HG03064 (cell line): ENCODE measurements around the gene OXCT1.
A peak's percentile ranks its signal among the peaks of the same experiment; 100 is the strongest.
"Not testable (repeated sequence)": the region's sequence is repeated elsewhere in the genome, so short reads cannot be mapped to it uniquely, and the experiment has no call there.

Source experiments
- ATAC-seq: cut with Tn5 transposase; IDR thresholded peaks from one replicate; pipeline ENCODE4 v1.9.1; 2021; ENCODE audit warnings: low read depth; ENCODE audit not compliant: unreplicated experiment

OXCT1 gene

GRCh38 chr5:41736641-41737040 lies 133.6 kb downstream of the OXCT1 start:
- ATAC-seq, result no peak

- ATAC-seq, result peak; percentile 54
Observed at GRCh38 chr5:41735213-41735612, 135.0 kb downstream of the OXCT1 start.

DNA sequence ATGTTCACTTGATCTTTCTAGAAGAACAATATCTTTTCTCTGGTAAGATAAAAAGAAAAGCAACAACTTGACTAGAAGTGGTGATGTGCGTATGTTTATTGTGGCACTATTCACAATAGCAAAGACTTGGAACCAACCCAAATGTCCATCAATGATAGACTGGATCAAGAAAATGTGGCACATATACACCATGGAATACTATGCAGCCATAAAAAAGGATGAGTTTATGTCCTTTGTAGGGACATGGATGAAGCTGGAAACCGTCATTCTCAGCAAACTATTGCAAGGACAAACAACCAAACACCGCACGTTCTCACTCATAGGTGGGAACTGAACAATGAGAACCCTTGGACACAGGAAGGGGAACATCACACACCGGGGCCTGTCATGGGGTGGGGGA lies 140.8 kb downstream of the OXCT1 start:
- ATAC-seq, result not testable (repeated sequence)

GRCh38 chr5:41728281-41728680 lies 141.9 kb downstream of the OXCT1 start:
- no peak for ATAC-seq

GRCh38 chr5:41722359-41722950 lies 147.8 kb downstream of the OXCT1 start:
- no peak for ATAC-seq

DNA sequence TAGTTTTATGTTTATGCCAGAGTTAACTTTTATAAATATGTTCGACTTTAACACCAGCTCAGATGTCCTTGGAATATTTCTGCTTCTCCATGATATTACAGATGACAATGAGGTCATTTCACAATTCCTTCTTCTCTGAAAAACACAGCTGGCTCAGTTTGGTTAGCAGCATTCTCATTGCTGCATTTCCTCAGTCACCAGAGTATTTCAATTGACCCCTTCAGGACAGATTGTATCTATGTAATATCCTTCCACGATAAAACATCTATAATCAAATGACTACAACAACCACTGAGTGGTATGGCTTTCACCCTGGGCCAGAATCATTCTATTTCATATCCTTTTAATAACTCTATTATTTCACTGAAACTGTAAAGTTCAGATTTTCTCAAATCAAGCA lies 148.7 kb downstream of the OXCT1 start:
- ATAC-seq, result no peak

GRCh38 chr5:41716382-41716781 lies 153.8 kb downstream of the OXCT1 start:
- ATAC-seq, result no peak

DNA sequence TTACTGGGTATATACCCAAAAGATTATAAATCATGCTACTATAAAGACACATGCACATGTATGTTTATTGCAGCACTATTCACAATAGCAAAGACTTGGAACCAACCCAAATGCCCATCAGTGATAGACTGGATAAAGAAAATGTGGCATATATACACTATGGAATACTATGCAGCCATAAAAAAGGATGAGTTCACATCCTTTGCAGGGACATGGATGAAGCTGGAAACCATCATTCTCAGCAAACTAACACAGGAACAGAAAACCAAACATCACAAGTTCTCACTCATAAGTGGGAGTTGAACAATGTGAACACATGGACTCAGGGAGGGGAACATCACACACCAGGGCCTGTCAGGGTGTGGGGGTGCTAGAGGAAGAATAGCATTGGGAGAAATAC lies 155.8 kb downstream of the OXCT1 start:
- ATAC-seq, result not testable (repeated sequence)

GRCh38 chr5:41708604-41708940 lies 161.7 kb downstream of the OXCT1 start:
- no peak for ATAC-seq

DNA sequence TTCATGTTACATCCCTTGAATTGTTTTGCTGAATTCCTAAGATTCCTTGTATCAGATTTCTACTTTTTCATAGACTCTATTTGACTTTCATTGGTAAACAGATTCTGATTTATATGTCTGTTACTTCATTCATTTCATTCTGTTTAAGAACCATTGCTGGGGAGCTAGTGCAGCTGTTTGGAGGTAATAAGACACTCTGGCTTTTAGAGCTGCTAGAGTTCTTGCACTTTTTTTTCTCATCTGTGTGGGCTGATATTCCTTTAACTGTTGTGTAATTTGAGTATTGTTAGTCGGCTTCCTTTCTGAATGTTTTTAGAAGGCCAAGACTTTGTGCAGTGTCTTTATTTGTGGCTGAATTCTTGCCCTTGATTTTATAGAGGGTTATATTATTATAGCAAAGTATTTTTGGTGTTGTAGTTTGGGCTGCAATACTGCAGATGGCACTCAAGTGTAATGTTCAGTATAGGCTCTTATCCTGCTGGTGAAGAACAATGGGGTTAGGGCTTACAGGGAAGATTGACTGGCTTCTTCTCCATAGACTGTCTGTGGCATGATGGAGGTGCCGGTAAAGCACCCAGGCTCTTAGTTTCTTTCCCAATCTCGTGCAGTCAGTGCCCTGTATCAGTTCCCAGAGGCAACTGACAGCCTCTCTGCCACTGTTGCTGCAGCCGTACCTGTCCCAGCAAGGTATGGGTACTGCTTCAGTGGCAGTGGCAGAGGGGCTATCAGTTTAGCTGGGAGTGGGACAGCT lies 162.2 kb downstream of the OXCT1 start:
- no peak for ATAC-seq

DNA sequence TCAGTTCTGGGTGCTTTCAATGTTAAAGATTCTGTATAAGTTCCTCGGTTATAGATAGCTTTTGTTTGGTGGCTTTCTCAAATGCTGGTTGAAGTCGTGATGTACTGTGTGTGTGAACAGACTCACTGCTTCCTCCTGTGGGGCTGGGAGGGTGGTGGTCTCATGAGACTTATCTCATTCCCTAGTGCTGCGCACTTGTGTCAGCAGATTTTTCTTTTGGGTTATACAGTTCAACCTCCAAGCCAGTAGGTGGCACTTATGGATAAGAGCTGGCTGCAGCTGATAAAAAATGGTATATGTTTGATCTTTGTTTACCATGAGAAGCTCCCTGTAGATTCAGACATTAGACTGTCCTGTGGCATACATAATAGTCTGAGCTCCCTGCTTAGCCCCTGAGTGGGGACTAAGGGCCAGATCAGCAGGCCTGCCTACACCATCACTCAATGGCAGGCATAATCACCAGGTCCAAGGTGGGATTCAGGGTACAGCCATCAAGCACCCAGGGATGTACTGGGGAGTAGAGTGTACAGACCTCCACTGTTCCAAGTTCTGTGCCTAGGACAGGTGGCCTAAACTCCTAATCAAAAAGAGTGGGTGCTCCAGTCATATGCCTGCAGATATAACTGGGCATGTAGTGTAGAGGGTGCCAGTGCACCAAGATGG lies 174.2 kb downstream of the OXCT1 start:
- ATAC-seq, result no peak

DNA sequence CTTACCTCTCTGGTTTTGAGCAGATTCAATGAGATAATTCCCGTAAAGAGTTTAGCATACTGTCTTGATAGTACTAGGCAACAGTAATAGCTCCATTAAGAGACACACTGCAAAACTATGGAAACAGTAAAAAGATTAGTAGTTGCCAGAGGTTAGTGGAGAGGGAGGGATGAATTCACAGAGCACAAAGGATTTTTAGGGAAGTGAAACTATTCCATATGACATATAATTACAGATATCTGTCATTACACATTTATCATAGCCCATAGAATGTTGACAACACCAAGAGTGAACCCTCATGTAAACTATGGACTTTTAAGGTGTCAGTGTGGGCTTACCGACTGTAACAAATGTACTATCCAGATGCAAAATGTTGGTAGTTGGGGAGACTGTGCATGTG lies 183.5 kb downstream of the OXCT1 start:
- ATAC-seq, result no peak

DNA sequence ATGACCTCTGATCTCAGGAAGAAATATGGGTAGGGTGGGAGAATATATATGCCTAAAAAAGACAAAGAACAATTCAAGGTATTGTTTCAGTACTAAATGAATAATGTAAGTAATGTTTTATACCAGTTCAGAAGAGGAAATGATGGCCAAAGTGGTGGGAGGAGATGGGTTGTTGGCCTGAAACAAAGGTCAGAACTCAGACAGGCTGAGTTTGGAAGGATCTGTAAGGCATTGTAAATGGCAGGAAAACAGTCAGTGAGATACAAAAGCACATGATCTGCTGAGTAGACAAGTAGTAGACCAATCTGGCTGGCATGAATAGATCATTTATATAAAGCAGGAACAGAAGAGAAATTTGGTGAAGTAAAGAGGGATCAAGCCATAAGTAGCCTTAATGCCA lies 184.0 kb downstream of the OXCT1 start:
- no peak for ATAC-seq

GRCh38 chr5:41683181-41683580 lies 187.0 kb downstream of the OXCT1 start:
- no peak for ATAC-seq

DNA sequence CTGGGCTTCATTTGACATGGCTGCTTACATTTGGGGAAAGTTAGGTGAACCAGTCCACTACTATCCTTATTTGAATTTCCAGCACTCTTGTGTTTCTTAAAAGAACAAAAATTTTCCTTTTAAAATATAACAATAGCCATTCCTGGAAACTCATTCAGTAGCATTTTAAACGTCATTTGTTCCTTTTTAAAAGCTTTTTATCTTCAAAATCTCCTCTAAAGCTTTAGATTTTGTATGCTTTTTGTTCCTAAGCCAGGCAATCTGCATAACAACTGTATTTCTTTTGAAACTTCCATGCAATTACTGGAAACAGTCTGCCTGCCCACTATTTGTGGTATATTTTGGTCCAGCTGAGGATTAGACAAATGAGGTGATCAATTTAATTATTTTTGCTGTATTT lies 187.6 kb downstream of the OXCT1 start:
- ATAC-seq, result no peak

GRCh38 chr5:41681840-41682239 lies 188.4 kb downstream of the OXCT1 start:
- no peak for ATAC-seq
